HCT116 (cell line): ENCODE data around the gene PRPF39.

Experiments
- ATF3 ChIP-seq: IDR thresholded peaks from 2 replicates; pipeline ENCODE4 v1.6.1; 2012
- CEBPB ChIP-seq: IDR thresholded peaks from 2 replicates; pipeline ENCODE4 v1.6.1; 2012; ENCODE audit warnings: low read depth
- CTCF ChIP-seq, 3 experiments: fragments of 200-600 bp in 1 of 3; sonication (generic) in 1 of 3; IDR thresholded peaks in 2 of 3; conservative IDR thresholded peaks in 1 of 3; 2 replicates each; pipeline ENCODE4 v1.5.1; 2012 to 2017; ENCODE audit warnings: low read depth in 2 of 3, low read length in 2 of 3, antibody characterized with exemption in 1 of 3, borderline replicate concordance in 1 of 3, control low read depth in 1 of 3, mild to moderate bottlenecking in 1 of 3, mixed read lengths in 1 of 3, mixed run types in 1 of 3, moderate library complexity in 1 of 3; ENCODE audit not compliant: insufficient read depth in 1 of 3
- EGR1 ChIP-seq: IDR thresholded peaks from 2 replicates; pipeline ENCODE4 v1.6.1; 2012; ENCODE audit warnings: low read depth
- EZH2 ChIP-seq: fragments of 200-600 bp; sonication (generic); IDR thresholded peaks from 2 replicates; pipeline ENCODE4 v1.6.1; 2017; ENCODE audit warnings: antibody characterized with exemption, mixed run types
- EZH2phosphoT487 ChIP-seq: fragments of 200-600 bp; IDR thresholded peaks from 2 replicates; pipeline ENCODE4 v1.6.1; 2018; ENCODE audit warnings: antibody characterized with exemption, borderline replicate concordance
- JUND ChIP-seq: IDR thresholded peaks from 2 replicates; pipeline ENCODE4 v1.6.1; 2012
- MAX ChIP-seq: IDR thresholded peaks from 2 replicates; pipeline ENCODE4 v1.6.1; 2012
- POLR2A ChIP-seq: IDR thresholded peaks from 2 replicates; pipeline ENCODE4 v1.7.0; 2011; ENCODE audit warnings: borderline replicate concordance; ENCODE audit not compliant: insufficient read depth, insufficient read length; ENCODE audit errors: extremely low read depth
- RAD21 ChIP-seq: IDR thresholded peaks from 2 replicates; pipeline ENCODE4 v1.6.1; 2012; ENCODE audit warnings: low read depth, mild to moderate bottlenecking
- SP1 ChIP-seq: IDR thresholded peaks from 2 replicates; pipeline ENCODE4 v1.6.1; 2012; ENCODE audit warnings: low read depth
- ZBTB33 ChIP-seq: IDR thresholded peaks from 2 replicates; pipeline ENCODE4 v1.6.1; 2011; ENCODE audit warnings: mild to moderate bottlenecking, low read length, moderate library complexity; ENCODE audit not compliant: insufficient replicate concordance; ENCODE audit errors: extremely low read depth
- ZFX ChIP-seq: fragments of 450-650 bp; IDR thresholded peaks from 2 replicates; pipeline ENCODE4 v1.6.1; 2017

GRCh38 chr14:45125754-45126153, 41.8 kb downstream of the PRPF39 start:
- TF ChIP-seq CTCF (IDR thresholded peaks at IDR 0.05 in 2 of 3, conservative IDR thresholded peaks at IDR 0.05 in 1 of 3; ENCODE audit: borderline replicate concordance in 1 of 3, insufficient read depth in 1 of 3, low read depth in 2 of 3, low read length in 2 of 3) (no peak), ZBTB33 (no peak), SP1 (no peak), EGR1 (no peak), EZH2 (no peak), RAD21 (no peak), ZFX (no peak), ATF3 (no peak), MAX (no peak), POLR2A (no peak), EZH2phosphoT487 (no peak), CEBPB (no peak), JUND (no peak)
